ENCODE data around the gene EXOG.

DNA sequence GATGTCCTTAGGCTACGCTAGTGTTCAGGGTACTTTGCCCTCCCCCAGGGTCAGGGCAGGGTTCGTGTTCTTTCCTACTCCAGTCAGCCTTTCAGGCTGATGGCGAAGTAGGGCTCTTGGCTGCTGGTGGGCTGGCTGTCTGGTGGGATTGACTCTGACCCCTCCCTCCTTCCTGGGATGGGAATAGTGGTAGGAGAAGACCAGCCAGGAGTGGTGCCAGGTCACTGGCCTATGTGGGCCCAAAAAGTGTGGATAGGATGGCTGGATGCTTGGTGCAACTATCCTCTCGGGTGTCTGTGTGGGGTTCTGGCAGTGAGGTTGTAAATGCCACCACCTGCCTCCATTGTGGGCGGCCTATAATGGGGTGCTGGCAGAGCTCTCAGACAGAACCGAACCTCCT, 20.4 kb upstream of the EXOG start:
- TF ChIP-seq CTCF (IDR thresholded peaks at IDR 0.05) (no peak), POLR2AphosphoS5 (IDR thresholded peaks at IDR 0.05; ENCODE audit: low read depth, low read length) (no peak)
